ENCODE measurements around the gene WNT2. TPM values are rescaled to one million over a fixed set of nuclear protein-coding genes. Genes with fewer than 3 reads are reported as not detected.

Gene WNT2
- total and polyA plus RNA-seq, 7 experiments from 2014 or later: not detected

- H3K27me3 Mint-ChIP-seq: peaks cover 0 to 8% (median 3%) of the 10 kb centered on the region in 5 donors
- no peak overlapping the region for H3K27ac ChIP-seq (ENCODE audit: low read depth, low read length)
- H3K4me3 ChIP-seq (ENCODE audit: low read length): no peak overlapping the region
- intact Hi-C loops (cut with micrococcal nuclease): no loop called here
- DNase-seq (no peak), ATAC-seq (no peak)
- no peak overlapping the region for H3K4me3 Mint-ChIP-seq
- CTCF ChIA-PET: no interaction called here
- H3K27ac Mint-ChIP-seq: no peak overlapping the region
- no peaks in the 10 kb centered on the region for H3K36me3 ChIP-seq (ENCODE audit: control insufficient read depth in 2 of 3, insufficient read depth in 3 of 3, low read length in 3 of 3)
- H3K9me3 ChIP-seq (ENCODE audit: control insufficient read depth in 2 of 3, low read length in 3 of 3): no peaks in the 10 kb centered on the region
- POLR2A ChIA-PET: no interaction called here
- H3K36me3 Mint-ChIP-seq: no peaks in the 10 kb centered on the region
- no peaks in the 10 kb centered on the region for H3K27me3 ChIP-seq (ENCODE audit: control insufficient read depth in 2 of 2, insufficient read depth in 2 of 2, low read length in 2 of 2)
- H3K9me3 Mint-ChIP-seq: peaks cover 0 to 2% (median 0%) of the 10 kb centered on the region in 11 donors
- H3K4me1 ChIP-seq (ENCODE audit: control insufficient read depth in 2 of 2, insufficient read depth in 2 of 2, low read length in 2 of 2): no peaks in the 10 kb centered on the region
- no peaks in the 10 kb centered on the region for H3K4me1 Mint-ChIP-seq
These were observed 38.2 kb downstream of the WNT2 start for GRCh38 chr7:117284692-117285091.

GRCh38 chr7:117283779-117284178 lies 39.1 kb downstream of the WNT2 start:
- Mint-ChIP-seq H3K4me3 (no peak overlapping the region), H3K27ac (no peak overlapping the region), H3K4me1 (no peaks in the 10 kb centered on the region), H3K9me3 (peaks cover 0 to 3% (median 0%) of the 10 kb centered on the region in 11 donors), H3K27me3 (peaks cover 0 to 8% (median 4%) of the 10 kb centered on the region in 5 donors), H3K36me3 (no peaks in the 10 kb centered on the region)
- no peaks in the 10 kb centered on the region for H3K4me1 ChIP-seq (ENCODE audit: control insufficient read depth in 2 of 2, insufficient read depth in 2 of 2, low read length in 2 of 2)
- ChIA-PET CTCF (no interaction called here), POLR2A (no interaction called here)
- ATAC-seq (no peak), DNase-seq (no peak)
- no peak overlapping the region for H3K27ac ChIP-seq (ENCODE audit: low read depth, low read length)
- no peaks in the 10 kb centered on the region for H3K27me3 ChIP-seq (ENCODE audit: control insufficient read depth in 2 of 2, insufficient read depth in 2 of 2, low read length in 2 of 2)
- H3K36me3 ChIP-seq (ENCODE audit: control insufficient read depth in 2 of 3, insufficient read depth in 3 of 3, low read length in 3 of 3): no peaks in the 10 kb centered on the region
- no peaks in the 10 kb centered on the region for H3K9me3 ChIP-seq (ENCODE audit: control insufficient read depth in 2 of 3, low read length in 3 of 3)
- no peak overlapping the region for H3K4me3 ChIP-seq (ENCODE audit: low read length)
- intact Hi-C loops (cut with micrococcal nuclease): no loop called here

GRCh38 chr7:117283371-117283770 lies 39.5 kb downstream of the WNT2 start:
- CTCF ChIA-PET: no interaction called here
- H3K9me3 ChIP-seq (ENCODE audit: control insufficient read depth in 2 of 3, low read length in 3 of 3): no peaks in the 10 kb centered on the region
- H3K27ac ChIP-seq (ENCODE audit: low read depth, low read length): no peak overlapping the region
- ATAC-seq (no peak), DNase-seq (no peak)
- no peak overlapping the region for H3K4me3 ChIP-seq (ENCODE audit: low read length)
- POLR2A ChIA-PET: interaction anchor here (0.6 kb wide), 1 partner anchor 315 kb away, joined by 3 read pairs; no protein-coding TSS in a partner anchor
- H3K4me1 ChIP-seq (ENCODE audit: control insufficient read depth in 2 of 2, insufficient read depth in 2 of 2, low read length in 2 of 2): no peaks in the 10 kb centered on the region
- Mint-ChIP-seq H3K4me1 (no peaks in the 10 kb centered on the region), H3K9me3 (peaks cover 0 to 3% (median 0%) of the 10 kb centered on the region in 11 donors), H3K4me3 (no peak overlapping the region), H3K36me3 (no peaks in the 10 kb centered on the region), H3K27ac (no peak overlapping the region), H3K27me3 (peaks cover 0 to 8% (median 4%) of the 10 kb centered on the region in 5 donors)
- intact Hi-C loops (cut with micrococcal nuclease): no loop called here
- H3K27me3 ChIP-seq (ENCODE audit: control insufficient read depth in 2 of 2, insufficient read depth in 2 of 2, low read length in 2 of 2): no peaks in the 10 kb centered on the region
- no peaks in the 10 kb centered on the region for H3K36me3 ChIP-seq (ENCODE audit: control insufficient read depth in 2 of 3, insufficient read depth in 3 of 3, low read length in 3 of 3)

GRCh38 chr7:117282239-117282812 lies 40.5 kb downstream of the WNT2 start:
- Mint-ChIP-seq H3K4me1 (no peaks in the 10 kb centered on the region), H3K27me3 (peaks cover 0 to 8% (median 5%) of the 10 kb centered on the region in 5 donors), H3K9me3 (peaks cover 0 to 3% (median 0%) of the 10 kb centered on the region in 11 donors), H3K27ac (no peak overlapping the region), H3K36me3 (no peaks in the 10 kb centered on the region), H3K4me3 (no peak overlapping the region)
- Histone ChIP-seq H3K36me3 (ENCODE audit: control insufficient read depth in 2 of 3, insufficient read depth in 3 of 3, low read length in 3 of 3) (no peaks in the 10 kb centered on the region), H3K4me1 (ENCODE audit: control insufficient read depth in 2 of 2, insufficient read depth in 2 of 2, low read length in 2 of 2) (no peaks in the 10 kb centered on the region), H3K4me3 (ENCODE audit: low read length) (no peak overlapping the region), H3K9me3 (ENCODE audit: control insufficient read depth in 2 of 3, low read length in 3 of 3) (no peaks in the 10 kb centered on the region), H3K27me3 (ENCODE audit: control insufficient read depth in 2 of 2, insufficient read depth in 2 of 2, low read length in 2 of 2) (no peaks in the 10 kb centered on the region), H3K27ac (ENCODE audit: low read depth, low read length) (no peak overlapping the region)
- intact Hi-C loops (cut with micrococcal nuclease): no loop called here
- ChIA-PET POLR2A (no interaction called here), CTCF (no interaction called here)
- ATAC-seq (no peak), DNase-seq (no peak)

- no peak for DNase-seq
These were observed 41.3 kb downstream of the WNT2 start for GRCh38 chr7:117281562-117281961.

GRCh38 chr7:117279931-117280557 lies 42.8 kb downstream of the WNT2 start:
- no peaks in the 10 kb centered on the region for H3K4me1 ChIP-seq (ENCODE audit: control insufficient read depth in 2 of 2, insufficient read depth in 2 of 2, low read length in 2 of 2)
- H3K9me3 ChIP-seq (ENCODE audit: control insufficient read depth in 2 of 3, low read length in 3 of 3): no peaks in the 10 kb centered on the region
- H3K4me1 Mint-ChIP-seq: no peaks in the 10 kb centered on the region
- CTCF ChIA-PET: no interaction called here
- peaks cover 0 to 3% (median 0%) of the 10 kb centered on the region in 11 donors for H3K9me3 Mint-ChIP-seq
- no peak overlapping the region for H3K4me3 Mint-ChIP-seq
- no peak overlapping the region for H3K27ac ChIP-seq (ENCODE audit: low read depth, low read length)
- POLR2A ChIA-PET: no interaction called here
- peaks cover 3 to 12% (median 9%) of the 10 kb centered on the region in 5 donors for H3K27me3 Mint-ChIP-seq
- DNase-seq (no peak), ATAC-seq (no peak)
- no peak overlapping the region for H3K27ac Mint-ChIP-seq
- H3K27me3 ChIP-seq (ENCODE audit: control insufficient read depth in 2 of 2, insufficient read depth in 2 of 2, low read length in 2 of 2): no peaks in the 10 kb centered on the region
- no peaks in the 10 kb centered on the region for H3K36me3 Mint-ChIP-seq
- no peak overlapping the region for H3K4me3 ChIP-seq (ENCODE audit: low read length)
- intact Hi-C loops (cut with micrococcal nuclease): no loop called here
- H3K36me3 ChIP-seq (ENCODE audit: control insufficient read depth in 2 of 3, insufficient read depth in 3 of 3, low read length in 3 of 3): no peaks in the 10 kb centered on the region

More at GRCh38 chr7:117281562-117281961, 41.3 kb downstream of the WNT2 start:
- intact Hi-C loops (cut with micrococcal nuclease): no loop called here
- Mint-ChIP-seq H3K27me3 (peaks cover 0 to 9% (median 6%) of the 10 kb centered on the region in 5 donors), H3K36me3 (no peaks in the 10 kb centered on the region), H3K4me3 (no peak overlapping the region), H3K4me1 (no peaks in the 10 kb centered on the region), H3K27ac (no peak overlapping the region), H3K9me3 (peaks cover 0 to 3% (median 0%) of the 10 kb centered on the region in 11 donors)
- Histone ChIP-seq H3K4me1 (ENCODE audit: control insufficient read depth in 2 of 2, insufficient read depth in 2 of 2, low read length in 2 of 2) (no peaks in the 10 kb centered on the region), H3K27me3 (ENCODE audit: control insufficient read depth in 2 of 2, insufficient read depth in 2 of 2, low read length in 2 of 2) (no peaks in the 10 kb centered on the region), H3K36me3 (ENCODE audit: control insufficient read depth in 2 of 3, insufficient read depth in 3 of 3, low read length in 3 of 3) (no peaks in the 10 kb centered on the region), H3K27ac (ENCODE audit: low read depth, low read length) (no peak overlapping the region), H3K4me3 (ENCODE audit: low read length) (no peak overlapping the region), H3K9me3 (ENCODE audit: control insufficient read depth in 2 of 3, low read length in 3 of 3) (no peaks in the 10 kb centered on the region)
- CTCF ChIA-PET: no interaction called here
- no peak for ATAC-seq
- POLR2A ChIA-PET: no interaction called here

- no peak overlapping the region for H3K4me3 Mint-ChIP-seq
- no peak for ATAC-seq
- H3K4me1 Mint-ChIP-seq: no peaks in the 10 kb centered on the region
- no peaks in the 10 kb centered on the region for H3K27me3 ChIP-seq (ENCODE audit: control insufficient read depth in 2 of 2, insufficient read depth in 2 of 2, low read length in 2 of 2)
- ChIA-PET POLR2A (no interaction called here), CTCF (no interaction called here)
- no peaks in the 10 kb centered on the region for H3K4me1 ChIP-seq (ENCODE audit: control insufficient read depth in 2 of 2, insufficient read depth in 2 of 2, low read length in 2 of 2)
- intact Hi-C loops (cut with micrococcal nuclease): no loop called here
- H3K27ac ChIP-seq (ENCODE audit: low read depth, low read length): no peak overlapping the region
- peaks cover 0 to 3% (median 0%) of the 10 kb centered on the region in 11 donors for H3K9me3 Mint-ChIP-seq
- H3K36me3 Mint-ChIP-seq: no peaks in the 10 kb centered on the region
- no peak for DNase-seq
- H3K36me3 ChIP-seq (ENCODE audit: control insufficient read depth in 2 of 3, insufficient read depth in 3 of 3, low read length in 3 of 3): no peaks in the 10 kb centered on the region
- H3K9me3 ChIP-seq (ENCODE audit: control insufficient read depth in 2 of 3, low read length in 3 of 3): no peaks in the 10 kb centered on the region
- H3K27ac Mint-ChIP-seq: no peak overlapping the region
- H3K27me3 Mint-ChIP-seq: peaks cover 3 to 17% (median 13%) of the 10 kb centered on the region in 5 donors
- no peak overlapping the region for H3K4me3 ChIP-seq (ENCODE audit: low read length)
These were observed 43.7 kb downstream of the WNT2 start for GRCh38 chr7:117279203-117279602.

Measured in naive thymus-derived CD4-positive, alpha-beta T cell (primary cell).